ENCODE data around the gene MRPL42. TPM values are rescaled to one million over a fixed set of nuclear protein-coding genes. Genes with fewer than 3 reads are reported as not detected.
A peak's percentile ranks its signal among the peaks of the same experiment; 100 is the strongest.

Gene MRPL42
- total and polyA plus RNA-seq, 2 of the 4 experiments (the other 2 are of a cell fraction), result 64.2 to 90.7 TPM

- intact Hi-C loops (cut with micrococcal nuclease), result no loop called here
- H3K9me1 ChIP-seq (ENCODE audit: insufficient read depth, low read length), result no peaks in the 10 kb centered on the region
- ATAC-seq (ENCODE audit: low read depth) (no peak), DNase-seq (no peak)
- CTCF ChIA-PET, result interaction anchor here (0.6 kb wide), 1 partner anchor 66 kb away, joined by 7 read pairs; no protein-coding TSS in a partner anchor
- no peak overlapping the region for H2BK5ac ChIP-seq (ENCODE audit: low read depth, low read length, poor library complexity, severe bottlenecking)
- TF ChIP-seq CEBPB (IDR thresholded peaks at IDR 0.05; ENCODE audit: low read depth, low read length), result peak; percentile 56
- no peak for TF ChIP-seq BHLHE40 (IDR thresholded peaks at IDR 0.05; ENCODE audit: low read depth, low read length)
- no peak for TF ChIP-seq MAFK (IDR thresholded peaks at IDR 0.05; ENCODE audit: low read depth, low read length)
- TF ChIP-seq FOS (IDR thresholded peaks at IDR 0.05; ENCODE audit: low read depth, low read length), result no peak
- H3K79me1 ChIP-seq (ENCODE audit: low read depth in 1 of 2, low read length in 2 of 2), result no peaks in the 10 kb centered on the region
- H2BK20ac ChIP-seq (ENCODE audit: low read depth, low read length), result no peak overlapping the region
- H3K9ac ChIP-seq (ENCODE audit: low read depth, low read length), result no peak overlapping the region
- H3K4ac ChIP-seq (ENCODE audit: low read depth, low read length), result no peak overlapping the region
- BruUV-seq (replicated peaks), result no TSS peak
- no peaks in the 10 kb centered on the region for H3K27me3 ChIP-seq (ENCODE audit: control insufficient read depth, insufficient read depth, low read length)
- H3K4me1 ChIP-seq (ENCODE audit: control insufficient read depth, insufficient read depth, low read length), result no peaks in the 10 kb centered on the region
- no peak overlapping the region for H3K14ac ChIP-seq (replicated peaks; ENCODE audit: low read depth, low read length)
- no peak overlapping the region for H2AK9ac ChIP-seq (replicated peaks; ENCODE audit: low read depth, low read length, poor library complexity)
- dilution Hi-C loops (cut with HindIII; ENCODE audit: low sequenced_read_pairs, unreplicated experiment), result no loop called here
- no peak overlapping the region for H4K8ac ChIP-seq (ENCODE audit: low read depth in 2 of 2, low read length in 2 of 2)
- H2BK15ac ChIP-seq (ENCODE audit: low read depth, low read length), result no peak overlapping the region
- H3K4me2 ChIP-seq (ENCODE audit: low read depth, low read length), result no peak overlapping the region
- no peak overlapping the region for H3K18ac ChIP-seq (ENCODE audit: low read depth, low read length)
- H3K27ac ChIP-seq (ENCODE audit: insufficient read depth, low read length), result no peak overlapping the region
- no peak overlapping the region for H4K5ac ChIP-seq (ENCODE audit: low read depth, low read length)
- H4K91ac ChIP-seq (ENCODE audit: insufficient read depth, low read depth, low read length), result no peak overlapping the region
- in situ Hi-C loops (cut with MboI; ENCODE audit: low sequenced_read_pairs), result no loop called here
- H2BK120ac ChIP-seq (ENCODE audit: low read depth, low read length), result no peak overlapping the region
- POLR2A ChIA-PET (ENCODE audit: unreplicated experiment), result no interaction called here
- WGBS, 2 experiments (ENCODE audit: extremely low coverage in 2 of 2, insufficient read length in 1 of 2), result no CpG with 5 or more reads among the region's 3 CpGs
- no peaks in the 10 kb centered on the region; the same call in 1 of the 2 replicates for H4K20me1 ChIP-seq (ENCODE audit: insufficient read depth, low read length)
- H3K36me3 ChIP-seq (ENCODE audit: control insufficient read depth, insufficient read depth, low read length), result no peaks in the 10 kb centered on the region
- no peaks in the 10 kb centered on the region for H3K9me3 ChIP-seq (ENCODE audit: control insufficient read depth, insufficient read depth, low read length)
- no peak overlapping the region for H3K23ac ChIP-seq (ENCODE audit: low read depth, low read length)
- H2AFZ ChIP-seq (replicated peaks; ENCODE audit: low read length, poor library complexity), result no peak overlapping the region
- H2AK5ac ChIP-seq (ENCODE audit: low read depth, low read length), result no peak overlapping the region
- no peak overlapping the region for H3K4me3 ChIP-seq (ENCODE audit: insufficient read depth, low read depth, low read length)
- H3K56ac ChIP-seq (ENCODE audit: extremely low read depth, insufficient read depth, low read length), result no peak overlapping the region
Observed at GRCh38 chr12:93461503-93461902, 5.8 kb upstream of the MRPL42 start.
